WERI-Rb-1 (cell line): ENCODE measurements around the gene GALNS.
"Not testable (repeated sequence)": the region's sequence is repeated elsewhere in the genome, so short reads cannot be mapped to it uniquely, and the experiment has no call there.

Source experiments
- DNase-seq: peaks from one replicate; pipeline ENCODE4 v3.0.0-alpha.2; 2020
- H3K27ac ChIP-seq: fragments of 250-450 bp; sonication (Bioruptor Pico); 2 replicates; pipeline ENCODE4 v1.5.1; 2020; ENCODE audit warnings: mild to moderate bottlenecking, moderate library complexity
- H3K27me3 ChIP-seq: fragments of 250-450 bp; sonication (Bioruptor Pico); 2 replicates; pipeline ENCODE4 v1.5.1; 2021; ENCODE audit warnings: mild to moderate bottlenecking, low read depth, moderate library complexity; ENCODE audit not compliant: insufficient read depth, severe bottlenecking
- H3K36me3 ChIP-seq: fragments of 250-450 bp; sonication (Bioruptor Pico); 2 replicates; pipeline ENCODE4 v1.5.1; 2020; ENCODE audit warnings: mild to moderate bottlenecking, moderate library complexity
- H3K4me3 ChIP-seq: 2 replicates; pipeline ENCODE4 v1.5.1; 2011; ENCODE audit warnings: low read depth, mild to moderate bottlenecking, control low read depth, low read length
- H3K9me3 ChIP-seq: fragments of 250-450 bp; sonication (Bioruptor Pico); 2 replicates; pipeline ENCODE4 v1.5.1; 2021; ENCODE audit warnings: mild to moderate bottlenecking, moderate library complexity; ENCODE audit not compliant: severe bottlenecking
- TF ChIP-seq, protein P1 (sequence below): IDR thresholded peaks from 2 replicates; pipeline ENCODE4 v1.5.1; 2011; ENCODE audit warnings: low read depth, mild to moderate bottlenecking, control low read depth, inconsistent platforms, low read length

GALNS gene

DNA sequence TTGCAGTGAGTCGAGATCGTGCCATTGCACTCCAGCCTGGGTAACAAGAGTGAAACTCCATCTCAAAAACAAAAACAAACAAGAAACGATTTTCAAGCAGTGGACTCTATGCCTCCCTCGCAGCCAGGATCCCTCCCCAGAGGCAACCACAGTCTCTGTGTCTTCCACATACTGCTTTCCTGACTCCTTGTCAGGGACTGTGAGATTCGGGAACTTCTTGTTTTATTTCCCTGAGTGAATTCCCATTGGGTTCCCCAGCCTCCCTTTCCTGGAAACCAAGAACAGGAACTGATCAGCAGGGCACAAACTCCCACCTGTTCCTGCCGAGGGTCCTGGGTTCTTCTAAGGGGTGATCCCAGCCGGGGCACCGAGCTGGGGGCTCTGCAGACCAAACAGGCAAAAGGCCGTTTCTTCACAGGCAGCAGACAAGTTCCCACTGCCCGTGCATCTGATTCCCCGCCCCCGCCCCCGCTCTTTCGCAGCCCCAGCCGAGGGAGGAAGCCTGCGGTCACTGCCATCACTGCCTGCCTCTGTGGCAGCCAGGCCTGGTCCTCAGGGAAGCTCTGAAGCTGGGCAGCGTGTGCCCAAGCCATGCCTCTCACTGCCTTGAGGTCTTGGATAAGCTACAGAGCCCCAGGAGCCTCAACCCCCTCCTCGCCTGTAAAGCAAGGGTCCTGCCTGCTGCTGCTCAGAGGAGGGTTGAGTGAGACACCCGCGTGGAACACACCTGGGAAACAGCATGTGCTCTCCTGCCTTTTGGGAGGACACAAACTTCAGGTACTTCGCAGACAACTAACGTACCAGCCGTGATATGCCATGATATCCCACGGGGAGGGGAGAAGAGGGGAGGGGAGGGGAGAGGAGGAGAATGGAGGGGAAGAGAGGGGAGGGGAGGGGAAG lies 66.2 kb downstream of the GALNS start:
- no peak overlapping the region for H3K4me3 ChIP-seq
- DNase-seq = no peak
- H3K27ac ChIP-seq = no peak overlapping the region
- no peaks in the 10 kb centered on the region for H3K27me3 ChIP-seq
- H3K36me3 ChIP-seq = no peaks in the 10 kb centered on the region
- TF ChIP-seq, protein P1, sequence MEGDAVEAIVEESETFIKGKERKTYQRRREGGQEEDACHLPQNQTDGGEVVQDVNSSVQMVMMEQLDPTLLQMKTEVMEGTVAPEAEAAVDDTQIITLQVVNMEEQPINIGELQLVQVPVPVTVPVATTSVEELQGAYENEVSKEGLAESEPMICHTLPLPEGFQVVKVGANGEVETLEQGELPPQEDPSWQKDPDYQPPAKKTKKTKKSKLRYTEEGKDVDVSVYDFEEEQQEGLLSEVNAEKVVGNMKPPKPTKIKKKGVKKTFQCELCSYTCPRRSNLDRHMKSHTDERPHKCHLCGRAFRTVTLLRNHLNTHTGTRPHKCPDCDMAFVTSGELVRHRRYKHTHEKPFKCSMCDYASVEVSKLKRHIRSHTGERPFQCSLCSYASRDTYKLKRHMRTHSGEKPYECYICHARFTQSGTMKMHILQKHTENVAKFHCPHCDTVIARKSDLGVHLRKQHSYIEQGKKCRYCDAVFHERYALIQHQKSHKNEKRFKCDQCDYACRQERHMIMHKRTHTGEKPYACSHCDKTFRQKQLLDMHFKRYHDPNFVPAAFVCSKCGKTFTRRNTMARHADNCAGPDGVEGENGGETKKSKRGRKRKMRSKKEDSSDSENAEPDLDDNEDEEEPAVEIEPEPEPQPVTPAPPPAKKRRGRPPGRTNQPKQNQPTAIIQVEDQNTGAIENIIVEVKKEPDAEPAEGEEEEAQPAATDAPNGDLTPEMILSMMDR = no peak
- H3K9me3 ChIP-seq = no peaks in the 10 kb centered on the region

- no peak overlapping the region for H3K27ac ChIP-seq
- no peaks in the 10 kb centered on the region for H3K36me3 ChIP-seq
- DNase-seq = no peak
- H3K9me3 ChIP-seq = no peaks in the 10 kb centered on the region
- TF ChIP-seq, protein P1 = no peak
- H3K27me3 ChIP-seq = no peaks in the 10 kb centered on the region
- H3K4me3 ChIP-seq = no peak overlapping the region
Observed at GRCh38 chr16:88789594-88789993, 67.2 kb downstream of the GALNS start.

DNA sequence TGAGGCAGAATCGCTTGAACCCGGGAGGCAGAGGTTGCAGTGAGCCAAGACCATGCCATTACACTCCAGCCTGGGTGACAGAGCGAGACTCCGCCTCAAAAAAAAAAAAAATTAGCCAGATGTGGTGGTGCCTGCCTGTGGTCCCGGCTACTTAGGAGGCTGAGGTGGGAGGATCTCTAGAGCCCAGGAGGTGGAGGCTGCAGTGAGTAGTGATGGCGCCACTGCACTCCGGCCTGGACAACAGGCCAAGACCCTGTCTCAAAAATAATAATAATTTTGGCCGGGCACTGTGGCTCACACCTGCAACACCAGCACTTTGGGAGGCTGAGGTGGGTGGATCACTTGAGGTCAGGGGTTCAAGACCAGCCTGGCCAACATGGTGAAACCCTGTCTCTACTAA lies 68.0 kb downstream of the GALNS start:
- not testable (repeated sequence) for DNase-seq

GRCh38 chr16:88787579-88788314 lies 69.0 kb downstream of the GALNS start:
- H3K27ac ChIP-seq = no peak overlapping the region
- H3K27me3 ChIP-seq = no peaks in the 10 kb centered on the region
- DNase-seq = no peak
- TF ChIP-seq, protein P1 = no peak
- no peaks in the 10 kb centered on the region for H3K9me3 ChIP-seq
- H3K36me3 ChIP-seq = no peaks in the 10 kb centered on the region
- H3K4me3 ChIP-seq = no peak overlapping the region

More for the DNA sequence above, 68.0 kb downstream of the GALNS start:
- not testable (repeated sequence) for H3K36me3 ChIP-seq, H3K27ac ChIP-seq, H3K4me3 ChIP-seq, H3K9me3 ChIP-seq, H3K27me3 ChIP-seq

GRCh38 chr16:88785106-88785924 lies 71.4 kb downstream of the GALNS start, which contains the start of gene PIEZO1:
Gene PIEZO1, minus strand, starts transcription at chr16:88785220. Its CDS starts 256 bp downstream, at chr16:88784964.
- TF ChIP-seq, protein P1 = peak; percentile 76
- no peaks in the 10 kb centered on the region for H3K9me3 ChIP-seq
- peak; percentile 43 for DNase-seq
- peak within 1 kb of the TSS; percentile 67 for H3K27ac ChIP-seq
- H3K27me3 ChIP-seq = no peaks in the 10 kb centered on the region
- no peaks in the 10 kb centered on the region for H3K36me3 ChIP-seq
- peak within 1 kb of the TSS; percentile 42 for H3K4me3 ChIP-seq

DNA sequence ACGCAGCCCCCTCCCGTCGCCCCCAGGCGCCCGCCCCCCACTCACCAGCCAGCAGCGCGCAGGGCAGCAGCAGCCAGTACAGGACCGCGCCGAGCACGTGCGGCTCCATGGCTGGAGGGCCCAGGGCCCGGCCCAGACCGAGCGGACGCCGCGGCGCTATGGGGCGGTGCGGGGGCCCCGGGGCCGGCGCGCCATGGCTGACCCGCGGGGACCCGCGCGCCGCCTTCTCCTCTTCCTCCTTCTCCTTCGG lies 72.0 kb downstream of the GALNS start:
- no peak for DNase-seq
- Histone ChIP-seq H3K27me3 (no peaks in the 10 kb centered on the region), H3K4me3 (peak overlapping the region; percentile 36; the same call in 1 of the 2 replicates), H3K9me3 (no peaks in the 10 kb centered on the region), H3K27ac (no peak overlapping the region), H3K36me3 (no peaks in the 10 kb centered on the region)
- TF ChIP-seq, protein P1 = no peak
